Gastrocnemius medialis (tissue), 4 donors: Measurements from ENCODE around the gene CACNA2D3. TPM values are rescaled to one million over a fixed set of nuclear protein-coding genes. Genes with fewer than 3 reads are reported as not detected.

ENCODE experiments used
- ATAC-seq, 2 donors: fragments of 150-250 bp; one replicate each; pipeline ENCODE4 v1.9.1; 2016
- DNase-seq, 2 donors: peaks; one replicate each; pipeline ENCODE4 v3.0.0-alpha.2; 2019
- H3K27ac ChIP-seq, 4 donors: fragments of 200-600 bp; sonication (generic); 1 replicate in 1 of 4; 2 replicates in 3 of 4; pipeline ENCODE4 v1.5.1; 2016 to 2018; ENCODE audit warnings: mild to moderate bottlenecking in 2 of 4, moderate library complexity in 1 of 4
- H3K27me3 ChIP-seq, 3 donors: fragments of 200-600 bp; sonication (generic) in 2 of 3; 1 replicate in 1 of 3; 2 replicates in 2 of 3; pipeline versions ENCODE4 v1.5.1 to v1.6.0; 2016 to 2019; ENCODE audit warnings: mild to moderate bottlenecking in 1 of 3, moderate library complexity in 1 of 3
- H3K36me3 ChIP-seq, 2 donors: fragments of 200-600 bp; sonication (generic) in 1 of 2; one replicate each; pipeline ENCODE4 v1.5.1; 2017 to 2018
- H3K4me1 ChIP-seq, 2 donors: fragments of 200-600 bp; sonication (generic) in 1 of 2; one replicate each; pipeline ENCODE4 v1.5.1; 2016 to 2017; ENCODE audit warnings: mild to moderate bottlenecking in 2 of 2
- H3K4me3 ChIP-seq, 4 donors: fragments of 200-600 bp; sonication (generic) in 3 of 4; 1 replicate in 1 of 4; 2 replicates in 3 of 4; pipeline ENCODE4 v1.5.1; 2016 to 2019; ENCODE audit warnings: mild to moderate bottlenecking in 2 of 4
- H3K9me3 ChIP-seq, 3 donors: fragments of 200-600 bp; sonication (generic) in 2 of 3; 1 replicate in 1 of 3; 2 replicates in 2 of 3; pipeline ENCODE4 v1.5.1; 2016 to 2019
- POLR2A ChIP-seq, 2 donors: fragments of 450-650 bp; IDR thresholded peaks; one replicate each; pipeline ENCODE4 v1.6.1; 2017; ENCODE audit warnings: antibody characterized with exemption in 2 of 2, mild to moderate bottlenecking in 2 of 2, moderate library complexity in 2 of 2
- in situ Hi-C, 4 donors: fragments of 200-750 bp; cut with MboI; loops; one replicate each; pipeline versions ENCODE4 v1.15.0 to v1.8.0; 2017; ENCODE audit warnings: low sequenced_read_pairs in 4 of 4
- intact Hi-C: fragments of 100-400 bp; cut with DNase I; formaldehyde crosslinking; loops from one replicate; pipeline ENCODE4 v1.15.1; 2023; ENCODE audit warnings: low total_unique reads
- total RNA-seq, 4 donors: library from RNA; depleted of rRNA; stranded (reverse); fragments of >200 nt; gene quantifications; one replicate each; pipeline versions ENCODE4 v1.1.0 to v1.2.3, GENCODE V29; 2016
- TF ChIP-seq, protein P1 (sequence below), 5 experiments: fragments of 450-650 bp in 3 of 5; fragments of 200-600 bp in 2 of 5; sonication (generic) in 2 of 5; IDR thresholded peaks in 4 of 5; conservative IDR thresholded peaks in 1 of 5; 1 replicate in 4 of 5; 2 replicates in 1 of 5; pipeline ENCODE4 v1.5.1; 2016 to 2019; ENCODE audit warnings: antibody characterized with exemption in 5 of 5, mild to moderate bottlenecking in 3 of 5, moderate library complexity in 3 of 5

Gene CACNA2D3
- total RNA-seq, 4 donors from 2014 or later = 4.7 to 14.4 (median 7.1) TPM

DNA sequence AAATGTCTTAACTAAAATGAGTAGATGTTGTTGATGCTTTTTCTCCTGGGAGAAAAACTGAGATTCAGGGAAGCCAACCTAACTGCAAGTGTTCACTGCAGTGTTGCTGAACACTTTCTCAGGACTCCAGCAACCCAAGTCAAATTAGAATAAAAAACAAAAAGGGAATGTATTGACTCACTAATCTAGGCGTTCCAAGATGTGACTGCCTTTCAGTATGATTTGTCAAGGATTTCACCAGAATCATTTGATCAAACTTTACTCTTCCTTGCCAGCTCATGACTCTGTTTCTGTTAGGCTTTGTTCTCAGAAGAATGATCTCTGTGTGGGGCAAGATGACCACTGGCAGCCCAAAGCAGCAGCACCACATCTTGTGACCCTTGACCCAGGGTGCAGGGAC, 364.0 kb downstream of the CACNA2D3 start:
- Histone ChIP-seq H3K4me3 (no peak overlapping the region), H3K9me3 (no peaks in the 10 kb centered on the region), H3K27me3 (no peaks in the 10 kb centered on the region), H3K27ac (no peak overlapping the region), H3K4me1 (no peaks in the 10 kb centered on the region), H3K36me3 (no peaks in the 10 kb centered on the region)
- ATAC-seq (no peak), DNase-seq (no peak)
- in situ Hi-C loops = no loop called here
- no peak for TF ChIP-seq POLR2A (IDR thresholded peaks at IDR 0.05)
- TF ChIP-seq, protein P1, sequence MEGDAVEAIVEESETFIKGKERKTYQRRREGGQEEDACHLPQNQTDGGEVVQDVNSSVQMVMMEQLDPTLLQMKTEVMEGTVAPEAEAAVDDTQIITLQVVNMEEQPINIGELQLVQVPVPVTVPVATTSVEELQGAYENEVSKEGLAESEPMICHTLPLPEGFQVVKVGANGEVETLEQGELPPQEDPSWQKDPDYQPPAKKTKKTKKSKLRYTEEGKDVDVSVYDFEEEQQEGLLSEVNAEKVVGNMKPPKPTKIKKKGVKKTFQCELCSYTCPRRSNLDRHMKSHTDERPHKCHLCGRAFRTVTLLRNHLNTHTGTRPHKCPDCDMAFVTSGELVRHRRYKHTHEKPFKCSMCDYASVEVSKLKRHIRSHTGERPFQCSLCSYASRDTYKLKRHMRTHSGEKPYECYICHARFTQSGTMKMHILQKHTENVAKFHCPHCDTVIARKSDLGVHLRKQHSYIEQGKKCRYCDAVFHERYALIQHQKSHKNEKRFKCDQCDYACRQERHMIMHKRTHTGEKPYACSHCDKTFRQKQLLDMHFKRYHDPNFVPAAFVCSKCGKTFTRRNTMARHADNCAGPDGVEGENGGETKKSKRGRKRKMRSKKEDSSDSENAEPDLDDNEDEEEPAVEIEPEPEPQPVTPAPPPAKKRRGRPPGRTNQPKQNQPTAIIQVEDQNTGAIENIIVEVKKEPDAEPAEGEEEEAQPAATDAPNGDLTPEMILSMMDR (IDR thresholded peaks at IDR 0.05 in 4 of 5, conservative IDR thresholded peaks at IDR 0.05 in 1 of 5) = no peak
- intact Hi-C loops = no loop called here

DNA sequence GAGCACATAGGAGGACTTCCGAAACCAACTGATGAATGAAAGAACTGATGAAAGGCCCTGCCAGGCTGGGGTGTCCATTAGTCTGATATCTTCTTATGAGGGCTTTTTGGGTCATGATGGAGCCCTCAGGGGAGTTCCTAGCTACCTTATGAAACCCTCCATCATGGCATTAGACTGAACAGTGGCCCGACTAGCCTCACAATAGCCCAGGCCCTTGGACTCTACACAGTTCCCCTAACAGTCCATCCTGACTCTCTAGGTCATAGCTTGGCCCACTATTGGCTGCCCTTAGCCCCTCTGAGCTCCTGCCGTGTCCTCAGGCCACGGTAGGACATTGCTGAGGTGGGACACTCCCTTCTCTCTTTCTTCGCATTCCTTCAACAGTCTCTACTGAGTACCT, 365.9 kb downstream of the CACNA2D3 start:
- no peak for TF ChIP-seq POLR2A (IDR thresholded peaks at IDR 0.05)
- TF ChIP-seq, protein P1 (IDR thresholded peaks at IDR 0.05 in 4 of 5, conservative IDR thresholded peaks at IDR 0.05 in 1 of 5) = no peak
- DNase-seq (no peak), ATAC-seq (no peak)
- no peaks in the 10 kb centered on the region for H3K27me3 ChIP-seq
- H3K4me1 ChIP-seq = no peaks in the 10 kb centered on the region
- intact Hi-C loops (no loop called here), in situ Hi-C loops (no loop called here)
- H3K4me3 ChIP-seq = no peak overlapping the region
- H3K9me3 ChIP-seq = no peaks in the 10 kb centered on the region
- no peaks in the 10 kb centered on the region for H3K36me3 ChIP-seq
- H3K27ac ChIP-seq = no peak overlapping the region

DNA sequence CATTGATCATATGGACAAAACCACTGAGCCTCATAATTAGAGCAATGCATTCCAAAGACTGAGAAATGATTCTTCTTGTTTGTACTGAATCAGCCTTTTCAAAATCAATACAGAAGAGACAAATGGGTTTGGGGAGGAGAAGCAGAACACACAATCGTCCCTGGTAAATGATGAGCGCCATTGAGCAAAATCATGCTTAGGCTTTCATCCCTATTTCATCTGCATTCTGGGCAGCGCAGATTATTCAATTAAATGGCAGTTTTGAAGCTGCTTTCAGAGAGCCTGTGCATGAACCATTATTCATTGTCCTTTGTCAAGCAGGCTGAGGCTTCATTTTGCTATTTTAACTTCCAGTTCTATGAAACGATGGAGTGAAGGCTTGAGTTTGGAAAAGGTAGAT, 371.9 kb downstream of the CACNA2D3 start:
- ATAC-seq = no peak
- H3K36me3 ChIP-seq = no peaks in the 10 kb centered on the region
- no peaks in the 10 kb centered on the region for H3K9me3 ChIP-seq
- DNase-seq = no peak
- no peaks in the 10 kb centered on the region for H3K4me1 ChIP-seq
- intact Hi-C loops (no loop called here), in situ Hi-C loops (no loop called here)
- no peak overlapping the region for H3K4me3 ChIP-seq
- H3K27ac ChIP-seq = no peak overlapping the region
- H3K27me3 ChIP-seq = no peaks in the 10 kb centered on the region
- TF ChIP-seq POLR2A (IDR thresholded peaks at IDR 0.05) = no peak
- TF ChIP-seq, protein P1 (IDR thresholded peaks at IDR 0.05 in 4 of 5, conservative IDR thresholded peaks at IDR 0.05 in 1 of 5) = no peak

DNA sequence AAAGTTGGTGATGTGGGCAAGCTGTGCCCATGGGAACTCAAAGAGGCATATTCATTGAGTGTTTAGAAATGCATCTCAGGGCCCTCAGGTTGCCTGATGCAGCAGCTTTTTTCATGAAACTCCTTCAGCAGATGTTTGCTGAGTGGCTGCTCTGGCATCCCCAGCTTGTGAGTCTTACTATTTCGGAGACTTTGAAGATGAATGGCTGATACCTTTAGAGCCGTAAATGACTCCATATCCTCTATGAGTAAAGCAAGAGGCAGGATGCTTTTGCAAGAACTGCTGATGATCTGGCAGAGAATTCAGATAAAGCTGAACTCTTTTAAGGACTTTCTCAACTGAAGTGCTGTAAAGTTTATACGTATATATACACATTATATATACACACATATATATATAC, 384.3 kb downstream of the CACNA2D3 start:
- DNase-seq = no peak
- Histone ChIP-seq H3K4me3 (no peak overlapping the region), H3K4me1 (no peaks in the 10 kb centered on the region), H3K27me3 (no peaks in the 10 kb centered on the region), H3K36me3 (no peaks in the 10 kb centered on the region), H3K9me3 (no peaks in the 10 kb centered on the region), H3K27ac (no peak overlapping the region)
- no peak for ATAC-seq
- intact Hi-C loops = no loop called here
- in situ Hi-C loops = no loop called here
- TF ChIP-seq, protein P1 (IDR thresholded peaks at IDR 0.05 in 4 of 5, conservative IDR thresholded peaks at IDR 0.05 in 1 of 5) = no peak
- TF ChIP-seq POLR2A (IDR thresholded peaks at IDR 0.05) = no peak

DNA sequence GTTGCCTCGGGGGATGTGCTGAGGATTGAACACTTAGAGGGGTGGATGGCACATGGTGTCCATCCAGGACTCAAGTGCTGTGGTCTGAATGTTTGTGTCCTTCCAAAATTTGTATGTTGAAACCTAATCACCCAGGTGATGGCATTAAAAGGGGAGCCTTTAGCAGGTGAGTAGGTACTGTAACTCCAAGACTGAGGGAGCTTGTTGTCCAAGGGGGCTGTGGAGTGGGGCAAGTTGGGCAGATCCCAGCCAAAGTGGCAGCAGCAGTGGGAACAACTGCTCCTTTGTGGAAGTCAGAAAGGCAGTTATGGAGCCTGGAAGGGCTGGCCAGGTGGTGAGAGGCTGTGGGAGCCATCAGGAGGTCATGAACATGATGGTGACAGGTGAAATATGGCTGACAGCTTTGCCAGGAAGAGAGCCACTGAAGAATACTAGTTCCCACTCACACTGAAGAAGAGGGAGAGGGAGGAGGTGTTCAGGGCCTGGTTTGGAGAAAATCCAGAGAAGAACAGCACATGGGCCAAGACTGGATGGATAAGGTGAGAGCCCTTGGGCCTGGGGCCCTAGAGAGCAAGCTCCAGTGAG, 385.6 kb downstream of the CACNA2D3 start:
- no peaks in the 10 kb centered on the region for H3K4me1 ChIP-seq
- in situ Hi-C loops = no loop called here
- H3K36me3 ChIP-seq = no peaks in the 10 kb centered on the region
- H3K27ac ChIP-seq = no peak overlapping the region
- no peak overlapping the region for H3K4me3 ChIP-seq
- no peak for TF ChIP-seq POLR2A (IDR thresholded peaks at IDR 0.05)
- TF ChIP-seq, protein P1 (IDR thresholded peaks at IDR 0.05 in 4 of 5, conservative IDR thresholded peaks at IDR 0.05 in 1 of 5) = no peak
- no peaks in the 10 kb centered on the region for H3K9me3 ChIP-seq
- no peak for ATAC-seq
- H3K27me3 ChIP-seq = no peaks in the 10 kb centered on the region
- intact Hi-C loops = no loop called here
- no peak for DNase-seq
